ENCODE measurements around the gene ZNF559.

DNA sequence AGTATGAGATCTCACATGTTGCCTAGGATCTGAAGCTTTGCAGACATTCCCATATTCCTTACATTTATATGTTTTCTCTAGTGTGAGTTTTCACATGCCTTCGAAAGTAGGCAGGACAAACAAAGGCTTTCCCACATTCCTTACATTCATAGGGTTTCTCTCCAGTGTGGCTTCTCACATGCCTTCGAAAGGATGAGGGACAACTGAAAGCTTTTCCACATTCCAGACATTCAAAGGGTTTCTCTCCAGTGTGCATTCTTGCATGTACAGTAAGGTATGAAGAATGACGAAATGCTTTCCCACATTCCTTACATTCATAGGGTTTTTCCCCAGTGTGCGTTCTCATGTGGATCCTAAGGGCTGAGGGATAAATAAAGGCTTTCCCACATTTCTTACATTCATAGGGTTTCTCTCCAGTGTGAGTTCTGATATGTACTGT, 28.5 kb upstream of the ZNF559 start:
- TF ChIP-seq EZH2 (IDR thresholded peaks at IDR 0.05; ENCODE audit: borderline replicate concordance), result no peak
- TF ChIP-seq, protein P1, sequence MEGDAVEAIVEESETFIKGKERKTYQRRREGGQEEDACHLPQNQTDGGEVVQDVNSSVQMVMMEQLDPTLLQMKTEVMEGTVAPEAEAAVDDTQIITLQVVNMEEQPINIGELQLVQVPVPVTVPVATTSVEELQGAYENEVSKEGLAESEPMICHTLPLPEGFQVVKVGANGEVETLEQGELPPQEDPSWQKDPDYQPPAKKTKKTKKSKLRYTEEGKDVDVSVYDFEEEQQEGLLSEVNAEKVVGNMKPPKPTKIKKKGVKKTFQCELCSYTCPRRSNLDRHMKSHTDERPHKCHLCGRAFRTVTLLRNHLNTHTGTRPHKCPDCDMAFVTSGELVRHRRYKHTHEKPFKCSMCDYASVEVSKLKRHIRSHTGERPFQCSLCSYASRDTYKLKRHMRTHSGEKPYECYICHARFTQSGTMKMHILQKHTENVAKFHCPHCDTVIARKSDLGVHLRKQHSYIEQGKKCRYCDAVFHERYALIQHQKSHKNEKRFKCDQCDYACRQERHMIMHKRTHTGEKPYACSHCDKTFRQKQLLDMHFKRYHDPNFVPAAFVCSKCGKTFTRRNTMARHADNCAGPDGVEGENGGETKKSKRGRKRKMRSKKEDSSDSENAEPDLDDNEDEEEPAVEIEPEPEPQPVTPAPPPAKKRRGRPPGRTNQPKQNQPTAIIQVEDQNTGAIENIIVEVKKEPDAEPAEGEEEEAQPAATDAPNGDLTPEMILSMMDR (IDR thresholded peaks at IDR 0.05; ENCODE audit: poor library complexity), result no peak
- no peak for TF ChIP-seq EZH2phosphoT487 (IDR thresholded peaks at IDR 0.05; ENCODE audit: low read depth, severe bottlenecking, unreplicated experiment)

Measured in hepatocyte (in vitro differentiated cells).